ENCODE data around the gene LARGE1. TPM values are rescaled to one million over a fixed set of nuclear protein-coding genes. Genes with fewer than 3 reads are reported as not detected.

Gene LARGE1
- total RNA-seq, 1 experiment from 2014 or later = 1.3 TPM

DNA sequence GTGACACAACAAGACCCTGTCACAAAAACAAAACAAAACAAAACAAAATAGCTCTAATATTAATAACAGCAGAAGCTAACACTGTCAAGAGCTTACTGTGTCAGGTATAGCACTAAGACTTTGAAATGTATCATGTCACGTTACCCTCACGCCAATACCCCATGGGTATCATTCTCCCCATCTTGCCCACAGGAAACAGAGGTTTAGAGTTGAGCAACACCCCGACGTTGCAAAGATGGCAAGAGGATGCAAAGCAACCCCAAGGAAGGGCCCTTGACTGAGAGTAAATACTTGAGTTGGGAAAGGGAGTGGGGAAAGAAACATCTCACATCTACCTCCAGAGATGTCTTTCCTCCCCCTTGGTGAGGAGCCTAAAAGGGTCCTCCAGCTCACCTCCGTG lies 366.8 kb downstream of the LARGE1 start:
- intact Hi-C loops (cut with micrococcal nuclease) = no loop called here
- H3K4me2 ChIP-seq (ENCODE audit: low read length) = no peak overlapping the region
- no peak overlapping the region for H3K9ac ChIP-seq (ENCODE audit: low read length)
- DNase-seq (no peak), ATAC-seq (no peak)
- no peaks in the 10 kb centered on the region for H3K79me2 ChIP-seq (ENCODE audit: low read length)
- H3K9me2 ChIP-seq (replicated peaks; ENCODE audit: low read length) = no peaks in the 10 kb centered on the region
- no TSS peak for BruUV-seq (replicated peaks)
- H3K4me3 ChIP-seq (ENCODE audit: low read length) = no peak overlapping the region
- H3K4me1 ChIP-seq (ENCODE audit: insufficient read depth, low read length) = no peaks in the 10 kb centered on the region
- no peak overlapping the region for H3K27ac ChIP-seq (ENCODE audit: low read length)
- ChIA-PET CTCF (no interaction called here), POLR2A (ENCODE audit: unreplicated experiment) (no interaction called here)
- no peaks in the 10 kb centered on the region for H3K36me3 ChIP-seq (ENCODE audit: low read depth, low read length)
- no peaks in the 10 kb centered on the region for H4K20me1 ChIP-seq (ENCODE audit: low read length)
- no peaks in the 10 kb centered on the region for H3K9me3 ChIP-seq (ENCODE audit: low read length)
- H3F3A ChIP-seq (ENCODE audit: low read length, unreplicated experiment) = no peaks in the 10 kb centered on the region
- H3K27me3 ChIP-seq (ENCODE audit: low read length) = no peaks in the 10 kb centered on the region
- H2AFZ ChIP-seq (ENCODE audit: low read length) = no peak overlapping the region
- TF ChIP-seq EZH2phosphoT487 (IDR thresholded peaks at IDR 0.05; ENCODE audit: borderline replicate concordance, low read length) = no peak
- TF ChIP-seq, protein P1, sequence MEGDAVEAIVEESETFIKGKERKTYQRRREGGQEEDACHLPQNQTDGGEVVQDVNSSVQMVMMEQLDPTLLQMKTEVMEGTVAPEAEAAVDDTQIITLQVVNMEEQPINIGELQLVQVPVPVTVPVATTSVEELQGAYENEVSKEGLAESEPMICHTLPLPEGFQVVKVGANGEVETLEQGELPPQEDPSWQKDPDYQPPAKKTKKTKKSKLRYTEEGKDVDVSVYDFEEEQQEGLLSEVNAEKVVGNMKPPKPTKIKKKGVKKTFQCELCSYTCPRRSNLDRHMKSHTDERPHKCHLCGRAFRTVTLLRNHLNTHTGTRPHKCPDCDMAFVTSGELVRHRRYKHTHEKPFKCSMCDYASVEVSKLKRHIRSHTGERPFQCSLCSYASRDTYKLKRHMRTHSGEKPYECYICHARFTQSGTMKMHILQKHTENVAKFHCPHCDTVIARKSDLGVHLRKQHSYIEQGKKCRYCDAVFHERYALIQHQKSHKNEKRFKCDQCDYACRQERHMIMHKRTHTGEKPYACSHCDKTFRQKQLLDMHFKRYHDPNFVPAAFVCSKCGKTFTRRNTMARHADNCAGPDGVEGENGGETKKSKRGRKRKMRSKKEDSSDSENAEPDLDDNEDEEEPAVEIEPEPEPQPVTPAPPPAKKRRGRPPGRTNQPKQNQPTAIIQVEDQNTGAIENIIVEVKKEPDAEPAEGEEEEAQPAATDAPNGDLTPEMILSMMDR (conservative IDR thresholded peaks at IDR 0.05; ENCODE audit: low read depth, low read length) = no peak
- TF ChIP-seq EZH2 (IDR thresholded peaks at IDR 0.05; ENCODE audit: low read length, unreplicated experiment) = no peak

DNA sequence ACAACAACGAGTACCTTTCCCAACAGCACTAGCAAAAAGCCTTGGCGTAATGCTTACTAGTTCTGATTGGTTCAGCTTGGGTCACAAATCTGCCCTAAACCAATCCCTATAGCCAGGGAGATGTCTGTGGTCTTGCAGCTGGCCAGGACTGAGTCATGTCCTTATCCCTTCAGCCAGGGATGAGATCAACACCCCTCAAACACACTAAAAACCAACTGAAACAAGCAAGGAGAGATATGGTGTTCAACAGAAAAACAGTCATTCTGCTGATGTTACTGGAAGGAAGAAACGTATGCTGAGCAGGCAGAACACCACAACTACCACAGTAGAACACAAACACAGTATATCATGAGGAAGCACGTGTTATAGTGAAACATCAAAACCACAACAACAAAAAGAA lies 375.6 kb downstream of the LARGE1 start:
- H3K27me3 ChIP-seq (ENCODE audit: low read length) = no peaks in the 10 kb centered on the region
- ATAC-seq = no peak

GRCh38 chr22:33542722-33543121 lies 377.6 kb downstream of the LARGE1 start:
- Histone ChIP-seq H3K36me3 (ENCODE audit: low read depth, low read length) (no peaks in the 10 kb centered on the region), H3K27me3 (ENCODE audit: low read length) (no peaks in the 10 kb centered on the region), H3K4me2 (ENCODE audit: low read length) (no peak overlapping the region), H3F3A (ENCODE audit: low read length, unreplicated experiment) (no peaks in the 10 kb centered on the region), H3K4me3 (ENCODE audit: low read length) (no peak overlapping the region), H4K20me1 (ENCODE audit: low read length) (no peaks in the 10 kb centered on the region), H3K9me3 (ENCODE audit: low read length) (no peaks in the 10 kb centered on the region), H2AFZ (ENCODE audit: low read length) (no peak overlapping the region), H3K27ac (ENCODE audit: low read length) (no peak overlapping the region), H3K9me2 (replicated peaks; ENCODE audit: low read length) (no peaks in the 10 kb centered on the region), H3K4me1 (ENCODE audit: insufficient read depth, low read length) (no peaks in the 10 kb centered on the region), H3K79me2 (ENCODE audit: low read length) (no peaks in the 10 kb centered on the region), H3K9ac (ENCODE audit: low read length) (no peak overlapping the region)
- DNase-seq (no peak), ATAC-seq (no peak)
- POLR2A ChIA-PET (ENCODE audit: unreplicated experiment) = no interaction called here
- CTCF ChIA-PET = no interaction called here
- TF ChIP-seq, protein P1 (conservative IDR thresholded peaks at IDR 0.05; ENCODE audit: low read depth, low read length) = no peak
- TF ChIP-seq EZH2phosphoT487 (IDR thresholded peaks at IDR 0.05; ENCODE audit: borderline replicate concordance, low read length) (no peak), EZH2 (IDR thresholded peaks at IDR 0.05; ENCODE audit: low read length, unreplicated experiment) (no peak)
- intact Hi-C loops (cut with micrococcal nuclease) = no loop called here
- BruUV-seq (replicated peaks) = no TSS peak

More for the DNA sequence above, 375.6 kb downstream of the LARGE1 start:
- Histone ChIP-seq H3K79me2 (ENCODE audit: low read length) (no peaks in the 10 kb centered on the region), H4K20me1 (ENCODE audit: low read length) (no peaks in the 10 kb centered on the region), H3K9me2 (replicated peaks; ENCODE audit: low read length) (no peaks in the 10 kb centered on the region), H3K4me2 (ENCODE audit: low read length) (no peak overlapping the region), H3K27ac (ENCODE audit: low read length) (no peak overlapping the region), H2AFZ (ENCODE audit: low read length) (no peak overlapping the region), H3F3A (ENCODE audit: low read length, unreplicated experiment) (no peaks in the 10 kb centered on the region), H3K36me3 (ENCODE audit: low read depth, low read length) (no peaks in the 10 kb centered on the region), H3K9me3 (ENCODE audit: low read length) (no peaks in the 10 kb centered on the region), H3K4me3 (ENCODE audit: low read length) (no peak overlapping the region), H3K9ac (ENCODE audit: low read length) (no peak overlapping the region), H3K4me1 (ENCODE audit: insufficient read depth, low read length) (no peaks in the 10 kb centered on the region)
- DNase-seq = no peak
- ChIA-PET CTCF (no interaction called here), POLR2A (ENCODE audit: unreplicated experiment) (no interaction called here)
- no TSS peak for BruUV-seq (replicated peaks)
- TF ChIP-seq EZH2phosphoT487 (IDR thresholded peaks at IDR 0.05; ENCODE audit: borderline replicate concordance, low read length) = no peak
- TF ChIP-seq, protein P1 (conservative IDR thresholded peaks at IDR 0.05; ENCODE audit: low read depth, low read length) = no peak
- intact Hi-C loops (cut with micrococcal nuclease) = no loop called here
